Mesenchymal stem cell (in vitro differentiated cells and primary cell): ENCODE data around the gene CACNA2D3.

ENCODE experiments used
- DNase-seq: peaks from one replicate; pipeline ENCODE4 v3.0.0-alpha.2; 2013
- H2AFZ ChIP-seq: one replicate; pipeline ENCODE4 v1.6.1; 2013; ENCODE audit warnings: low read depth, mild to moderate bottlenecking, control low read depth, inconsistent platforms, low read length, moderate library complexity
- H2AK5ac ChIP-seq: 2 replicates; pipeline ENCODE4 v1.6.1; 2013; ENCODE audit warnings: low read length, moderate library complexity, mild to moderate bottlenecking, inconsistent platforms; ENCODE audit not compliant: severe bottlenecking
- H2BK120ac ChIP-seq: one replicate; pipeline ENCODE4 v1.6.1; 2013; ENCODE audit warnings: low read depth, mild to moderate bottlenecking, inconsistent platforms, low read length, moderate library complexity
- H2BK12ac ChIP-seq, 2 experiments: one replicate each; pipeline ENCODE4 v1.6.1; 2013; ENCODE audit warnings: inconsistent platforms in 2 of 2, low read length in 2 of 2, mild to moderate bottlenecking in 2 of 2, moderate library complexity in 2 of 2, control low read depth in 1 of 2
- H2BK15ac ChIP-seq: one replicate; pipeline ENCODE4 v1.6.1; 2013; ENCODE audit warnings: mild to moderate bottlenecking, low read depth, inconsistent platforms; ENCODE audit not compliant: poor library complexity, severe bottlenecking
- H2BK5ac ChIP-seq: 2 replicates; pipeline ENCODE4 v1.6.1; 2013; ENCODE audit warnings: low read depth, mild to moderate bottlenecking, low read length, control low read depth, inconsistent platforms; ENCODE audit not compliant: poor library complexity, severe bottlenecking
- H3K14ac ChIP-seq, 2 experiments: one replicate each; pipeline ENCODE4 v1.6.1; 2013; ENCODE audit warnings: inconsistent platforms in 2 of 2, low read length in 2 of 2, control low read depth in 1 of 2, mild to moderate bottlenecking in 1 of 2, moderate library complexity in 1 of 2
- H3K18ac ChIP-seq, 2 experiments: one replicate each; pipeline ENCODE4 v1.6.1; 2013; ENCODE audit warnings: inconsistent platforms in 2 of 2, low read length in 2 of 2, control low read depth in 1 of 2, low read depth in 1 of 2, mild to moderate bottlenecking in 1 of 2
- H3K23ac ChIP-seq, 2 experiments: one replicate each; pipeline ENCODE4 v1.6.1; 2013; ENCODE audit warnings: inconsistent platforms in 2 of 2, low read length in 2 of 2, mild to moderate bottlenecking in 2 of 2, moderate library complexity in 2 of 2, control low read depth in 1 of 2
- H3K27ac ChIP-seq: 2 replicates; pipeline ENCODE4 v1.5.1; 2013; ENCODE audit warnings: mild to moderate bottlenecking, moderate library complexity, low read length, control low read depth, inconsistent platforms; ENCODE audit not compliant: poor library complexity, severe bottlenecking
- H3K27me3 ChIP-seq, 2 experiments: 2 replicates each; pipeline versions ENCODE4 v1.6.1 to v1.7.0; 2013; ENCODE audit warnings: low read length in 2 of 2, mild to moderate bottlenecking in 2 of 2, moderate library complexity in 2 of 2, control low read depth in 1 of 2, inconsistent platforms in 1 of 2; ENCODE audit not compliant: control insufficient read depth in 1 of 2, insufficient read depth in 1 of 2
- H3K36me3 ChIP-seq, 2 experiments: 2 replicates each; pipeline versions ENCODE4 v1.6.1 to v1.7.0; 2013; ENCODE audit warnings: low read length in 2 of 2, control low read depth in 1 of 2, inconsistent platforms in 1 of 2, low read depth in 1 of 2, mild to moderate bottlenecking in 1 of 2; ENCODE audit not compliant: insufficient read depth in 2 of 2, control insufficient read depth in 1 of 2
- H3K4ac ChIP-seq, 2 experiments: one replicate each; pipeline ENCODE4 v1.6.1; 2013; ENCODE audit warnings: inconsistent platforms in 2 of 2, low read length in 2 of 2, mild to moderate bottlenecking in 2 of 2, moderate library complexity in 2 of 2, control low read depth in 1 of 2, low read depth in 1 of 2
- H3K4me1 ChIP-seq: 2 replicates; pipeline ENCODE4 v1.6.1; 2013; ENCODE audit warnings: low read depth, low read length, control low read depth; ENCODE audit not compliant: control insufficient read depth, insufficient read depth
- H3K4me2 ChIP-seq: 2 replicates; pipeline ENCODE4 v1.6.1; 2013; ENCODE audit warnings: low read length, mild to moderate bottlenecking, inconsistent platforms; ENCODE audit not compliant: poor library complexity, severe bottlenecking
- H3K4me3 ChIP-seq, 2 experiments: 2 replicates each; pipeline versions ENCODE4 v1.5.1 to v1.7.0; 2013; ENCODE audit warnings: low read length in 2 of 2, mild to moderate bottlenecking in 2 of 2, control low read depth in 1 of 2, low read depth in 1 of 2; ENCODE audit not compliant: insufficient read depth in 1 of 2
- H3K79me1 ChIP-seq: replicated peaks from 2 replicates; pipeline ENCODE4 v1.6.1; 2013; ENCODE audit warnings: mild to moderate bottlenecking, control low read depth, low read length, inconsistent platforms; ENCODE audit not compliant: poor library complexity, severe bottlenecking
- H3K9ac ChIP-seq: 2 replicates; pipeline ENCODE4 v1.7.0; 2013; ENCODE audit warnings: mild to moderate bottlenecking, low read length, moderate library complexity
- H3K9me3 ChIP-seq: 2 replicates; pipeline ENCODE4 v1.7.0; 2013; ENCODE audit warnings: mild to moderate bottlenecking, low read length; ENCODE audit not compliant: control insufficient read depth
- H4K8ac ChIP-seq: one replicate; pipeline ENCODE4 v1.6.1; 2013; ENCODE audit warnings: inconsistent platforms, mild to moderate bottlenecking, low read length, moderate library complexity
- H4K91ac ChIP-seq: one replicate; pipeline ENCODE4 v1.6.1; 2013; ENCODE audit warnings: mild to moderate bottlenecking, low read length, inconsistent platforms
- WGBS: methylation state at CpG from one replicate; pipeline ENCODE4 v1.1.7; 2013; ENCODE audit warnings: mixed read lengths; 5-methylcytosine and 5-hydroxymethylcytosine counted together

CACNA2D3 gene

GRCh38 chr3:54510506-54510905 lies 388.2 kb downstream of the CACNA2D3 start:
- Histone ChIP-seq H3K4me3 (no peak overlapping the region), H3K27ac (no peak overlapping the region), H3K27me3 (no peaks in the 10 kb centered on the region), H3K23ac (no peak overlapping the region), H3K9me3 (no peaks in the 10 kb centered on the region), H2BK15ac (no peak overlapping the region), H4K8ac (no peak overlapping the region), H2BK120ac (no peak overlapping the region), H3K9ac (no peak overlapping the region), H2AFZ (no peak overlapping the region), H3K4ac (no peak overlapping the region), H2BK12ac (no peak overlapping the region), H3K14ac (no peak overlapping the region), H2AK5ac (no peak overlapping the region), H4K91ac (no peak overlapping the region), H3K4me1 (no peaks in the 10 kb centered on the region), H3K18ac (no peak overlapping the region), H3K36me3 (no peaks in the 10 kb centered on the region), H3K4me2 (no peak overlapping the region), H2BK5ac (no peak overlapping the region), H3K79me1 (no peaks in the 10 kb centered on the region)
- no peak for DNase-seq
- 88% methylated on average over 2 of the region's 2 CpGs for WGBS

GRCh38 chr3:54511766-54512365 lies 389.5 kb downstream of the CACNA2D3 start:
- no peak overlapping the region for H2AFZ ChIP-seq
- no peak overlapping the region for H3K18ac ChIP-seq
- no peak overlapping the region for H4K91ac ChIP-seq
- no peak overlapping the region for H4K8ac ChIP-seq
- no peak overlapping the region for H2BK120ac ChIP-seq
- H3K14ac ChIP-seq: no peak overlapping the region
- no peak overlapping the region for H3K23ac ChIP-seq
- no peaks in the 10 kb centered on the region for H3K4me1 ChIP-seq
- no peak overlapping the region for H3K9ac ChIP-seq
- H3K27ac ChIP-seq: no peak overlapping the region
- H3K27me3 ChIP-seq: no peaks in the 10 kb centered on the region
- H3K9me3 ChIP-seq: no peaks in the 10 kb centered on the region
- no peak overlapping the region for H2BK12ac ChIP-seq
- H3K79me1 ChIP-seq: no peaks in the 10 kb centered on the region
- no peak overlapping the region for H3K4me2 ChIP-seq
- DNase-seq: no peak
- H2AK5ac ChIP-seq: no peak overlapping the region
- 21% methylated on average over 2 of the region's 4 CpGs for whole genome bisulfite sequencing
- H2BK15ac ChIP-seq: no peak overlapping the region
- H3K4me3 ChIP-seq: no peak overlapping the region
- no peak overlapping the region for H2BK5ac ChIP-seq
- no peaks in the 10 kb centered on the region for H3K36me3 ChIP-seq
- H3K4ac ChIP-seq: no peak overlapping the region

GRCh38 chr3:54514006-54514405 lies 391.7 kb downstream of the CACNA2D3 start:
- H3K27ac ChIP-seq: no peak overlapping the region
- no peak overlapping the region for H3K4ac ChIP-seq
- H3K4me1 ChIP-seq: no peaks in the 10 kb centered on the region
- DNase-seq: no peak
- H3K9ac ChIP-seq: no peak overlapping the region
- H3K14ac ChIP-seq: no peak overlapping the region
- no peak overlapping the region for H3K18ac ChIP-seq
- H3K4me2 ChIP-seq: no peak overlapping the region
- H3K36me3 ChIP-seq: no peaks in the 10 kb centered on the region
- H2BK12ac ChIP-seq: no peak overlapping the region
- no peaks in the 10 kb centered on the region for H3K27me3 ChIP-seq
- no peak overlapping the region for H2BK15ac ChIP-seq
- H3K9me3 ChIP-seq: peaks cover 2% of the 10 kb centered on the region
- no peak overlapping the region for H3K4me3 ChIP-seq
- H2AFZ ChIP-seq: no peak overlapping the region
- no peaks in the 10 kb centered on the region for H3K79me1 ChIP-seq
- no peak overlapping the region for H2BK120ac ChIP-seq
- no peak overlapping the region for H2AK5ac ChIP-seq
- H2BK5ac ChIP-seq: no peak overlapping the region
- 90% methylated on average over 2 of the region's 2 CpGs for WGBS
- no peak overlapping the region for H4K91ac ChIP-seq
- no peak overlapping the region for H3K23ac ChIP-seq
- H4K8ac ChIP-seq: no peak overlapping the region

- WGBS: 73% methylated on average over 6 of the region's 6 CpGs
- no peaks in the 10 kb centered on the region for H3K4me1 ChIP-seq
These were observed 392.1 kb downstream of the CACNA2D3 start for GRCh38 chr3:54514416-54514815.

More at GRCh38 chr3:54514416-54514815, 392.1 kb downstream of the CACNA2D3 start:
- DNase-seq: no peak
- no peak overlapping the region for H3K18ac ChIP-seq
- no peak overlapping the region for H3K9ac ChIP-seq
- H3K9me3 ChIP-seq: peaks cover 2% of the 10 kb centered on the region
- H3K36me3 ChIP-seq: no peaks in the 10 kb centered on the region
- H3K27ac ChIP-seq: no peak overlapping the region
- no peak overlapping the region for H2BK15ac ChIP-seq
- no peak overlapping the region for H3K23ac ChIP-seq
- H4K8ac ChIP-seq: no peak overlapping the region
- H2AFZ ChIP-seq: no peak overlapping the region
- H3K27me3 ChIP-seq: no peaks in the 10 kb centered on the region
- no peak overlapping the region for H3K4me3 ChIP-seq
- no peak overlapping the region for H2BK120ac ChIP-seq
- H2BK12ac ChIP-seq: no peak overlapping the region
- no peak overlapping the region for H3K4me2 ChIP-seq
- no peaks in the 10 kb centered on the region for H3K79me1 ChIP-seq
- H3K4ac ChIP-seq: no peak overlapping the region
- H2BK5ac ChIP-seq: no peak overlapping the region
- no peak overlapping the region for H3K14ac ChIP-seq
- H4K91ac ChIP-seq: no peak overlapping the region
- no peak overlapping the region for H2AK5ac ChIP-seq
